B cell (primary cell): ENCODE measurements around the gene POLR3G. TPM values are rescaled to one million over a fixed set of nuclear protein-coding genes. Genes with fewer than 3 reads are reported as not detected.

Source experiments
- ATAC-seq: fragments of 200-7000 bp; cut with Tn5 transposase; one replicate; pipeline ENCODE4 v1.10.0; 2021; ENCODE audit warnings: low read depth, mild to moderate bottlenecking, moderate number of reproducible peaks, moderate library complexity
- CTCF ChIA-PET: fragments of 350-600 bp; sonication (Branson Sonifier 250); formaldehyde crosslinking; loops from one replicate; lab custom pipeline; 2021; ENCODE audit warnings: antibody characterized with exemption, inconsistent platforms; lab: Charles Lee
- POLR2A ChIA-PET: fragments of 350-600 bp; sonication (Branson Sonifier 250); formaldehyde crosslinking; loops from one replicate; lab custom pipeline; 2021; ENCODE audit warnings: antibody characterized with exemption; lab: Charles Lee
- DNase-seq: peaks from one replicate; pipeline ENCODE4 v3.0.0; 2013
- H2AFZ ChIP-seq: 2 replicates; pipeline ENCODE4 v1.6.1; 2012; ENCODE audit warnings: mild to moderate bottlenecking, low read depth, low read length; ENCODE audit not compliant: insufficient read depth, poor library complexity, severe bottlenecking
- H3K27ac ChIP-seq, 2 donors: 1 replicate in 1 of 2; 2 replicates in 1 of 2; pipeline ENCODE4 v1.5.1; 2012 to 2013; ENCODE audit warnings: low read length in 2 of 2, mild to moderate bottlenecking in 2 of 2, moderate library complexity in 1 of 2
- H3K27me3 ChIP-seq, 4 experiments: fragments of 200-600 bp in 1 of 4; sonication (generic) in 1 of 4; replicated peaks in 1 of 4; 1 replicate in 2 of 4; 2 replicates in 2 of 4; pipeline versions ENCODE4 v1.6.1 to v1.7.0; 2013 to 2016; ENCODE audit warnings: low read length in 3 of 4, mild to moderate bottlenecking in 2 of 4, mixed read lengths in 1 of 4, moderate library complexity in 1 of 4; ENCODE audit not compliant: insufficient read depth in 4 of 4, control insufficient read depth in 3 of 4; ENCODE audit errors: control extremely low read depth in 1 of 4
- H3K36me3 ChIP-seq, 2 experiments: replicated peaks in 1 of 2; 1 replicate in 1 of 2; 2 replicates in 1 of 2; pipeline versions ENCODE4 v1.6.1 to v1.7.1; 2013; ENCODE audit warnings: low read length in 1 of 2; ENCODE audit not compliant: insufficient read depth in 2 of 2, control insufficient read depth in 1 of 2; ENCODE audit errors: control extremely low read depth in 1 of 2, extremely low read depth in 1 of 2
- H3K4me1 ChIP-seq, 2 donors: fragments of 200-600 bp in 1 of 2; sonication (generic) in 1 of 2; 1 replicate in 1 of 2; 2 replicates in 1 of 2; pipeline versions ENCODE4 v1.5.1 to v1.6.1; 2013 to 2017; ENCODE audit warnings: low read length in 2 of 2; ENCODE audit not compliant: control insufficient read depth in 2 of 2, insufficient read depth in 2 of 2
- H3K4me2 ChIP-seq: replicated peaks from 2 replicates; pipeline ENCODE3; 2012; ENCODE audit warnings: mild to moderate bottlenecking, low read depth, low read length; ENCODE audit not compliant: poor library complexity, severe bottlenecking
- H3K4me3 ChIP-seq, 5 experiments: fragments of 200-600 bp in 1 of 5; sonication (generic) in 1 of 5; 1 replicate in 3 of 5; 2 replicates in 2 of 5; pipeline versions ENCODE4 v1.5.1 to v1.7.0; 2011 to 2016; ENCODE audit warnings: low read length in 4 of 5, mild to moderate bottlenecking in 4 of 5, low read depth in 2 of 5, control low read depth in 1 of 5, moderate library complexity in 1 of 5; ENCODE audit not compliant: insufficient read depth in 1 of 5; ENCODE audit errors: control extremely low read depth in 1 of 5, extremely low read depth in 1 of 5
- H3K79me2 ChIP-seq: fragments of 200-600 bp; sonication (generic); one replicate; pipeline ENCODE4 v1.6.0; 2016; ENCODE audit warnings: low read length; ENCODE audit not compliant: control insufficient read depth, insufficient read depth
- H3K9ac ChIP-seq: fragments of 200-600 bp; sonication (generic); 2 replicates; pipeline ENCODE4 v1.6.1; 2017; ENCODE audit warnings: mild to moderate bottlenecking, low read length, moderate library complexity
- H3K9me3 ChIP-seq, 3 donors: one replicate each; pipeline versions ENCODE4 v1.6.1 to v1.7.1; 2013; ENCODE audit warnings: low read length in 2 of 3; ENCODE audit not compliant: control insufficient read depth in 2 of 3, insufficient read depth in 1 of 3; ENCODE audit errors: control extremely low read depth in 1 of 3
- H4K20me1 ChIP-seq: 2 replicates; pipeline ENCODE4 v1.6.0; 2012; ENCODE audit warnings: mild to moderate bottlenecking, low read length; ENCODE audit not compliant: insufficient read depth, control insufficient read depth, poor library complexity, severe bottlenecking
- H3K27ac Mint-ChIP-seq: one replicate; pipeline ENCODE4 v1.8.0; 2021; ENCODE audit warnings: mixed read lengths
- H3K27me3 Mint-ChIP-seq: one replicate; pipeline ENCODE4 v1.8.0; 2021; ENCODE audit warnings: mixed read lengths
- H3K4me1 Mint-ChIP-seq: one replicate; pipeline ENCODE4 v1.8.0; 2021; ENCODE audit warnings: mixed read lengths
- H3K4me3 Mint-ChIP-seq: one replicate; pipeline ENCODE4 v1.8.0; 2021; ENCODE audit warnings: mixed read lengths
- H3K9me3 Mint-ChIP-seq: one replicate; pipeline ENCODE4 v1.8.0; 2022; ENCODE audit warnings: mixed read lengths; ENCODE audit not compliant: insufficient read depth
- EZH2 ChIP-seq: IDR thresholded peaks from 2 replicates; pipeline ENCODE4 v1.6.1; 2012; ENCODE audit warnings: borderline replicate concordance, low read depth, mild to moderate bottlenecking, moderate library complexity, low read length; ENCODE audit not compliant: insufficient read depth, poor library complexity, severe bottlenecking
- WGBS: methylation state at CpG from one replicate; pipeline ENCODE4 v1.1.5; 2013; ENCODE audit warnings: missing lambda C conversion rate; ENCODE audit not compliant: insufficient coverage; 5-methylcytosine and 5-hydroxymethylcytosine counted together
- intact Hi-C: fragments of 100-400 bp; cut with micrococcal nuclease; formaldehyde crosslinking; loops from one replicate; pipeline ENCODE4 v1.10.0; 2022
- polyA plus RNA-seq: library from polyadenylated mRNA; depleted of rRNA; stranded (reverse); fragments of >200 nt; gene quantifications from 2 replicates; pipeline ENCODE4 v1.2.3, GENCODE V29; 2012
- total RNA-seq, 2 donors: library from RNA; stranded (reverse); fragments of 120-200 nt in 1 of 2; gene quantifications; 1 replicate in 1 of 2; 2 replicates in 1 of 2; pipeline versions ENCODE4 v1.2.3 to v1.2.4, GENCODE V29; 2013 to 2022
- TF ChIP-seq, protein P1 (sequence below): fragments of 200-600 bp; IDR thresholded peaks from one replicate; pipeline ENCODE4 v1.8.0; 2022; ENCODE audit warnings: antibody characterized with exemption, mild to moderate bottlenecking

POLR3G gene
- total and polyA plus RNA-seq, 2 donors (not counting 1 experiment from before 2014, with no cell fraction given) = 0.52 to 2.3 TPM

DNA sequence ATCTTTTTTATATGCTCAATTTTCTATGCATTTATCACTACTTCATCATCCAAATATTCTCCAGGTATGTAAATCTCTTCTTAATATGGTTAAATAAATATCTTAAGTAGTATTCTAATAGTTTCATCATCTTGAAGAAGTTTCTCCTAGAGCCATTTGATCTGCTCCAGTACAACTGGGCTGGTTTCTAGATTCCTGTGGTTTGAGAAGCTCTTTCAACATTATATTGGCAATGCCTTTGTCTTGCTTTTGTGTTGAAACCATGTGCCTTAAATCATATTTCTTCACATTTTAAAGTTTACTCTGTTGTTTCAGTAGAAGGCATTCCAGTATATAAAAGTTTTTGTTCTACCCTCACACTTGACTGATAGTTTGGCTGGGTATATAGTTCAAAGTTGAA, 27.7 kb upstream of the POLR3G start:
- Histone ChIP-seq H3K4me1 (no peaks in the 10 kb centered on the region), H2AFZ (no peak overlapping the region), H3K79me2 (no peaks in the 10 kb centered on the region), H3K36me3 (no peaks in the 10 kb centered on the region), H3K27ac (no peak overlapping the region), H3K4me2 (no peak overlapping the region), H3K9ac (no peak overlapping the region), H3K9me3 (no peaks in the 10 kb centered on the region), H4K20me1 (no peaks in the 10 kb centered on the region), H3K4me3 (no peak overlapping the region), H3K27me3 (no peaks in the 10 kb centered on the region)
- H3K4me3 Mint-ChIP-seq = no peak overlapping the region
- no peaks in the 10 kb centered on the region for H3K9me3 Mint-ChIP-seq
- H3K27ac Mint-ChIP-seq = no peak overlapping the region
- intact Hi-C loops = no loop called here
- ATAC-seq = no peak
- H3K27me3 Mint-ChIP-seq = no peaks in the 10 kb centered on the region
- DNase-seq = no peak
- ChIA-PET POLR2A (no interaction called here), CTCF (interaction anchor here (0.8 kb wide), 1 partner anchor 1148 kb away, joined by 4 read pairs; no protein-coding TSS in a partner anchor)
- no peaks in the 10 kb centered on the region for H3K4me1 Mint-ChIP-seq
- TF ChIP-seq, protein P1, sequence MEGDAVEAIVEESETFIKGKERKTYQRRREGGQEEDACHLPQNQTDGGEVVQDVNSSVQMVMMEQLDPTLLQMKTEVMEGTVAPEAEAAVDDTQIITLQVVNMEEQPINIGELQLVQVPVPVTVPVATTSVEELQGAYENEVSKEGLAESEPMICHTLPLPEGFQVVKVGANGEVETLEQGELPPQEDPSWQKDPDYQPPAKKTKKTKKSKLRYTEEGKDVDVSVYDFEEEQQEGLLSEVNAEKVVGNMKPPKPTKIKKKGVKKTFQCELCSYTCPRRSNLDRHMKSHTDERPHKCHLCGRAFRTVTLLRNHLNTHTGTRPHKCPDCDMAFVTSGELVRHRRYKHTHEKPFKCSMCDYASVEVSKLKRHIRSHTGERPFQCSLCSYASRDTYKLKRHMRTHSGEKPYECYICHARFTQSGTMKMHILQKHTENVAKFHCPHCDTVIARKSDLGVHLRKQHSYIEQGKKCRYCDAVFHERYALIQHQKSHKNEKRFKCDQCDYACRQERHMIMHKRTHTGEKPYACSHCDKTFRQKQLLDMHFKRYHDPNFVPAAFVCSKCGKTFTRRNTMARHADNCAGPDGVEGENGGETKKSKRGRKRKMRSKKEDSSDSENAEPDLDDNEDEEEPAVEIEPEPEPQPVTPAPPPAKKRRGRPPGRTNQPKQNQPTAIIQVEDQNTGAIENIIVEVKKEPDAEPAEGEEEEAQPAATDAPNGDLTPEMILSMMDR = no peak
- no peak for TF ChIP-seq EZH2

DNA sequence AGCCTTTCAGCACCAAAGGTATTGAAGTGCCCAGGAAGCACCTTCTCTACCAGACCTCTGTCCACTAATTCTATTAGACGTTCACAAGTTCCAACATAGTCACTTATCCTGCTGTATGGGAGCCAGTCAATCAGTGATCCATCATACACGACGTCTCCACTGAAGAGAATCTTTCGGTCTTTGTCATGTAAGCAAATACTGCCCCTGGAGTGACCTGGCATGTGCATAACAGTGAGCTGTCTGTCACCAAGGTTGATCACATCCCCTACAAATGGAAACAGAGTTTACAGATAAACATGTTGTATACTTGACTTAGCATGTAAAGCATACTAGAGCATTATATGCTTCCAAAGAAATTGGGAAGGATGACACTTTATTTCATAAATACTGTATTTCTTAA, 13.4 kb upstream of the POLR3G start:
- Histone ChIP-seq H3K27me3 (no peaks in the 10 kb centered on the region), H3K9me3 (no peaks in the 10 kb centered on the region), H4K20me1 (peaks cover 15% of the 10 kb centered on the region), H2AFZ (no peak overlapping the region), H3K4me3 (no peak overlapping the region), H3K27ac (no peak overlapping the region), H3K9ac (no peak overlapping the region), H3K79me2 (no peaks in the 10 kb centered on the region), H3K4me2 (no peak overlapping the region), H3K36me3 (peaks cover 0 to 5% of the 10 kb centered on the region in 2 experiments), H3K4me1 (no peaks in the 10 kb centered on the region)
- Mint-ChIP-seq H3K9me3 (no peaks in the 10 kb centered on the region), H3K4me3 (no peak overlapping the region), H3K4me1 (peaks cover 4% of the 10 kb centered on the region), H3K27me3 (no peaks in the 10 kb centered on the region), H3K27ac (no peak overlapping the region)
- intact Hi-C loops = no loop called here
- 100% methylated on average over 1 of the region's 4 CpGs for WGBS
- CTCF ChIA-PET = no interaction called here
- ATAC-seq = no peak
- DNase-seq = no peak
- TF ChIP-seq EZH2 = no peak
- TF ChIP-seq, protein P1 = no peak
- POLR2A ChIA-PET = no interaction called here
